Esophagus muscularis mucosa (tissue), 4 donors: Measurements from ENCODE around the gene ACSM2B. TPM values are rescaled to one million over a fixed set of nuclear protein-coding genes. Genes with fewer than 3 reads are reported as not detected.
"Not testable (repeated sequence)": the region's sequence is repeated elsewhere in the genome, so short reads cannot be mapped to it uniquely, and the experiment has no call there.

Source experiments
- DNase-seq: peaks from one replicate; pipeline ENCODE4 v3.0.0-alpha.2; 2017; ENCODE audit errors: extremely low spot score
- H3K27ac ChIP-seq, 4 donors: fragments of 200-600 bp; sonication (generic); replicated peaks in 1 of 4; 1 replicate in 3 of 4; 2 replicates in 1 of 4; pipeline ENCODE4 v1.5.1; 2016 to 2019; ENCODE audit warnings: mild to moderate bottlenecking in 1 of 4
- H3K27me3 ChIP-seq, 4 donors: fragments of 200-600 bp; sonication (generic); one replicate each; pipeline versions ENCODE4 v1.5.1 to v1.6.0; 2016 to 2019
- H3K36me3 ChIP-seq, 4 donors: fragments of 200-600 bp; sonication (generic); one replicate each; pipeline ENCODE4 v1.5.1; 2016 to 2019
- H3K4me1 ChIP-seq, 4 donors: fragments of 200-600 bp; sonication (generic); one replicate each; pipeline ENCODE4 v1.5.1; 2016 to 2019
- H3K4me3 ChIP-seq, 4 donors: fragments of 200-600 bp; sonication (generic); 1 replicate in 2 of 4; 2 replicates in 2 of 4; pipeline ENCODE4 v1.5.1; 2016 to 2019; ENCODE audit warnings: mild to moderate bottlenecking in 4 of 4, moderate library complexity in 1 of 4
- H3K9me3 ChIP-seq, 4 donors: fragments of 200-600 bp; sonication (generic); 1 replicate in 3 of 4; 2 replicates in 1 of 4; pipeline ENCODE4 v1.5.1; 2016 to 2019
- EP300 ChIP-seq: sonication (generic); formaldehyde crosslinking; IDR thresholded peaks from one replicate; pipeline ENCODE4 v1.6.1; 2017; ENCODE audit warnings: antibody characterized with exemption
- POLR2A ChIP-seq: fragments of 450-650 bp; IDR thresholded peaks from one replicate; pipeline ENCODE4 v1.6.1; 2017; ENCODE audit warnings: antibody characterized with exemption, moderate library complexity, mild to moderate bottlenecking, low read depth
- POLR2AphosphoS5 ChIP-seq, 2 donors: sonication (generic); formaldehyde crosslinking; IDR thresholded peaks; one replicate each; pipeline ENCODE4 v1.6.1; 2017; ENCODE audit warnings: antibody characterized with exemption in 2 of 2
- WGBS: methylation state at CpG from one replicate; pipeline ENCODE4 v1.1.5; 2018; 5-methylcytosine and 5-hydroxymethylcytosine counted together
- intact Hi-C: fragments of 100-400 bp; cut with DNase I; formaldehyde crosslinking; loops from one replicate; pipeline ENCODE4 v1.15.1; 2023
- total RNA-seq, 4 donors: library from RNA; depleted of rRNA; stranded (reverse); fragments of >200 nt; gene quantifications; one replicate each; pipeline versions ENCODE4 v1.1.0 to v1.2.1, GENCODE V29; 2016
- TF ChIP-seq, protein P1 (sequence below), 3 experiments: fragments of 200-600 bp in 2 of 3; fragments of 450-650 bp in 1 of 3; sonication (generic) in 2 of 3; IDR thresholded peaks; one replicate each; pipeline ENCODE4 v1.5.1; 2017 to 2019; ENCODE audit warnings: antibody characterized with exemption in 3 of 3, mild to moderate bottlenecking in 2 of 3, moderate library complexity in 1 of 3

ACSM2B gene
- total RNA-seq, 4 donors from 2014 or later = not detected

DNA sequence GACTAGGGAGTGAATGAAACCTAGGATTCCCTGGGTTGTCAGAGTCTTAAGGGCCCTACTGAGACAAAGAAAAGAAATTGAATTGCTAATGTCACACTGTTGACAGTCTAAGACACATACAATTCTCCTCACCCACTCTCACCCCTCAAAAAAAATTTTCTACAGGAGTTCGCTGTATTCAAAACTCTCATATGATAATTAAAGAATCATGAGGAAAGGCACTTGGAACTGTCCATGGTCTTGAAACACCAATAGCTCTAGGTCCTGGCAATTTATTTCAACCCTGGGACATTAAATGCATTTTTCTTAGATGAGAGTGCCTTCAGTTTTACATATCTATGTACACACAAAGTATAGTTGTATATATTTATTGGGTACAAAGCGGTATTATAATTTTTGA lies 20.5 kb downstream of the ACSM2B start:
- H3K4me1 ChIP-seq, H3K4me3 ChIP-seq, H3K36me3 ChIP-seq, H3K9me3 ChIP-seq, H3K27me3 ChIP-seq, DNase-seq, H3K27ac ChIP-seq, intact Hi-C loops: not testable (repeated sequence)
- WGBS = 44% methylated on average over 2 of the region's 2 CpGs

DNA sequence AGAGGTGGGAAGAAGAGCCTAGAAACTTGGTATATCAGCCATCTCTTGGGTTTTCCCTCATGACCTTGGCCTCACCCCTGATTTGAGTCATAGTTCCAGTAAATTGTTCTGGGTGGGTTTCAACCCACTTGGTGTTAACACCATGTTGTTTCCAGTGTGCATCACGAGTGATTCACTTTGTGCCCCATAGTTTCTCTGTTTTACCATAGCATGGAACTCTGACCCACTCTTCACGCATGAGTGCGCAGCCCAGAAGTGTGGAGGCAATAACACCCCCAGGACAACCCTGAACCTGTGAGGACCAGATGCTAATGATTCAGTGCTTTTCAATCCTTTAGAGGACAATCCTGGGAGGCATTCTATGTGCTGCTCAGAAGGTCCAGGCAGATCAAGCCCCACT lies 21.5 kb downstream of the ACSM2B start:
- H3K27me3 ChIP-seq, H3K9me3 ChIP-seq, H3K36me3 ChIP-seq, intact Hi-C loops, H3K27ac ChIP-seq, H3K4me3 ChIP-seq, DNase-seq, H3K4me1 ChIP-seq: not testable (repeated sequence)
- 74% methylated on average over 3 of the region's 3 CpGs for WGBS

DNA sequence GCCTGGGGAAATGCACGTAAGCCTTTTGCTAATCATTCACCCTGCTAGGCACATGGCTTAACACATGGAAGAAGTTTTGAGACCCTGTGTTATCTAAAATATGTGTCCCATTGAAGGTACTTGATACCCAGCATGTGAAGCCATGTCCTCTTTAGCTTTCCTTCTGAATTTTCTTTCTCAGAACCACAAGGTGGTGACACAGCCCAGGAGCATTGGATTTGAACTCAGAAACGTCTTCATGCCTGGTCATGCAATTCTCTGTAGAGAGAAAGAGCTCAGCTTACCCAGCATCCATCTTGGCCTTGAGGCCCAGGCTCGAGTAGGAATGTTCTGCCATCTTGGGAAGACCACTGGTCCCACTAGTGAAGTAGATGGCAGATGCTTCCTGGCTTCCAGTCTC lies 22.7 kb downstream of the ACSM2B start:
- TF ChIP-seq, protein P1, sequence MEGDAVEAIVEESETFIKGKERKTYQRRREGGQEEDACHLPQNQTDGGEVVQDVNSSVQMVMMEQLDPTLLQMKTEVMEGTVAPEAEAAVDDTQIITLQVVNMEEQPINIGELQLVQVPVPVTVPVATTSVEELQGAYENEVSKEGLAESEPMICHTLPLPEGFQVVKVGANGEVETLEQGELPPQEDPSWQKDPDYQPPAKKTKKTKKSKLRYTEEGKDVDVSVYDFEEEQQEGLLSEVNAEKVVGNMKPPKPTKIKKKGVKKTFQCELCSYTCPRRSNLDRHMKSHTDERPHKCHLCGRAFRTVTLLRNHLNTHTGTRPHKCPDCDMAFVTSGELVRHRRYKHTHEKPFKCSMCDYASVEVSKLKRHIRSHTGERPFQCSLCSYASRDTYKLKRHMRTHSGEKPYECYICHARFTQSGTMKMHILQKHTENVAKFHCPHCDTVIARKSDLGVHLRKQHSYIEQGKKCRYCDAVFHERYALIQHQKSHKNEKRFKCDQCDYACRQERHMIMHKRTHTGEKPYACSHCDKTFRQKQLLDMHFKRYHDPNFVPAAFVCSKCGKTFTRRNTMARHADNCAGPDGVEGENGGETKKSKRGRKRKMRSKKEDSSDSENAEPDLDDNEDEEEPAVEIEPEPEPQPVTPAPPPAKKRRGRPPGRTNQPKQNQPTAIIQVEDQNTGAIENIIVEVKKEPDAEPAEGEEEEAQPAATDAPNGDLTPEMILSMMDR (IDR thresholded peaks at IDR 0.05) = peak in 1 of 3 experiments; percentile 17

DNA sequence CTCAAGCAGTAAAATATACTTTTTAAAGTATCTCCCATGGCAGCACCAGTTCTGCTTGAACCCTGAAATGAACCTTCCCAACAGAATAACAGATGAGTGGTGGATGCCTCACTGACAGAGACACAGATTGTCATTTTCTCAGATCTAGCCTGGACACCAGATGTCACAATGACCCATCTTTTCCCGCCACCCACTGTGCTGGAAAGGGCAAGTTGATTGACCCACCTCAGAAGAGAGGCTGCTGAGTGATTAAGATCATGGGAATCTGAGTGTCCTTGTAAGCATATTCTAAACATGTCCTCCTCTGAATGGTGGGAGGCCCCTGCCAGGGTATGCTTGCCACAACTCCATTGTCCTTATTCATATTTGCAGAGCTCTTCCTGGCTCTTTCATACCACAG lies 29.2 kb downstream of the ACSM2B start:
- H3K27me3 ChIP-seq = not testable (repeated sequence)
- 70% methylated on average over 1 of the region's 1 CpG for WGBS

More for the DNA sequence above, 22.7 kb downstream of the ACSM2B start:
- H3K4me3 ChIP-seq, H3K36me3 ChIP-seq, intact Hi-C loops, H3K27ac ChIP-seq, H3K27me3 ChIP-seq, H3K4me1 ChIP-seq, H3K9me3 ChIP-seq, DNase-seq: not testable (repeated sequence)
- WGBS = 30% methylated on average over 3 of the region's 3 CpGs

DNA sequence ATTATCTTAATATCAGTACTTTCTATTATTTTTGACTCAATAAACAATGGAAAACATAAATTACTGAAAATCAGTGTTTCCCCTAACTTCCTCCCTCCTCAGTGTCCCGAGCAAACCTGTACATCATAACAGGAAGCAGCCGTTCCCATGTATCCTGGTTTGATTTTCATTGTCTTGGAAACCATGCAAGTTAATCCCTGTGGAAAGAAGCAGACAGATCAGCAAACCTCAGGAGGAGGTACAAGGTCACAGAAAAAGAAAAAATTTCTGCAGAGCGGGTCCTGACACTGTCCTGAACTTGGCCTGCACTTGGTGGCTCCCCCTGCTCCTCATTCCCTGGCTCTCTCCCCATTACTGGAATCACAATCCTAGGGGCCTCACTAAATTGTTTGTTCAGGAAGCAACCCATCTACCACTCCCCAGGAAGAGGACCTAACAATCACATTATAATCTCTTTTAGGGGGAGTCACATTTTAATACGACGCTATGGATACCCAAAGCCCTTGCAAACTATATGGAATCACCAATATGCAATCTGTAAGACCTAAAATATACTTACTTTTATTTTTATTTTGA lies 29.8 kb downstream of the ACSM2B start:
- peak; percentile 57 for DNase-seq
- intact Hi-C loops, H3K27me3 ChIP-seq, H3K4me1 ChIP-seq, H3K36me3 ChIP-seq, H3K27ac ChIP-seq, H3K4me3 ChIP-seq, H3K9me3 ChIP-seq: not testable (repeated sequence)
- 53% methylated on average over 5 of the region's 5 CpGs for WGBS

More for the DNA sequence above, 29.2 kb downstream of the ACSM2B start:
- H3K27ac ChIP-seq, intact Hi-C loops, H3K4me3 ChIP-seq, H3K4me1 ChIP-seq, H3K36me3 ChIP-seq, H3K9me3 ChIP-seq: not testable (repeated sequence)
- DNase-seq = peak; percentile 60

DNA sequence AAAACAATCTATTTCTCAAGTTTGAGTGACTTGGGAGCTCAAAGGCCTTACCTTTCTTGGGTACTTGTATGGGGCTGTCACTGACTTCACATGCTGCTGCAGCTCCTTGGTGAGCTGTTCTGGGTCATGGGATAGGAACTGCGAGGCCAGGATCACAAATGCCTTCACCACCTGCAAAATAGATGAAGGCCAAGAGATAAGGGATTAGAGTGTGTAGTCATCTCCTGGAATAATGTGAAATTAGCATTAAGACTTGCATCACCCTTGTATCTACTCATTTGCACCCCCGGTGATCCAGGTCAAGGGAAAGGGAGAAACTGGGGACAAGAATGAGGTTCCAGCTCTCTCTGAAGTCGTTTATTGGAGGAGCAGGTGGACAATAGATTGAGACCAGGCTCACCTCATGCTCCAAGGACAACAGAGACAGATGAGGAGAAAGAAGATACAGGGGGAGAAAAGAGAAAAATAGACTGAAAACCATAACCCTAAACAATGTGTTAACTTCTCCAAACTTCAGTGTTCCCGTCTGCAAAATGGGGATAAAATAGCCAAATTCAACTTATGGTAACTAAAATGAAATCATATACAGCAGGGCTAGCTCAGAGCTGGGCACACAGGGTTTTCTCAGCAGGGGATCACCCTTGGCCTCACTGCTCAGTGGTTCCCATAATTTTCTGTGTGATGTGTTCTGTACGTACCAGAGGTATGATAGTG lies 35.4 kb downstream of the ACSM2B start:
- H3K36me3 ChIP-seq, H3K4me1 ChIP-seq, H3K4me3 ChIP-seq, intact Hi-C loops, H3K27me3 ChIP-seq, H3K27ac ChIP-seq, H3K9me3 ChIP-seq: not testable (repeated sequence)
- 79% methylated on average over 5 of the region's 5 CpGs for WGBS
- peak; percentile 50 for DNase-seq

DNA sequence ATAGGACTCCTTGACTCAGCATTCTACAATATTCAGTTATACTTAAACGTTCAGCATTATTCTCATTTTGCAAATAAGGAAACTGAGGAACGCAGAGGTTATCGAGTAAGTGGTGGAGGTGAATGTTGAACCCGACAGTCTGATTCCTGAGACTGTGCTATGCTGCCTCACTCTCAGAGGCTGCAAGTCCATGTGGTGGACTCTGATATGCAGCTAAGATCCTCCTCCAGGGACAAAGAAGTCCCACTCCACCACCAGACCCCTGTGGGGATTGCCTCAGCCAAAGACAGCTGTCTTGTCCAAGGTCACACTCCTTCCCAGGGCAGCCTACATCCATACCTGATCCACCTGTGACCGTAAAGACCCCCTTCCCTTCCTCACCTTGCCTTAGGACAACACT lies 37.5 kb downstream of the ACSM2B start:
- Histone ChIP-seq H3K4me3 (no peak overlapping the region), H3K27ac (no peak overlapping the region), H3K36me3 (no peaks in the 10 kb centered on the region), H3K27me3 (no peaks in the 10 kb centered on the region), H3K9me3 (no peaks in the 10 kb centered on the region), H3K4me1 (no peaks in the 10 kb centered on the region)
- TF ChIP-seq POLR2AphosphoS5 (IDR thresholded peaks at IDR 0.05) (no peak), POLR2A (no peak), EP300 (no peak)
- TF ChIP-seq, protein P1 (IDR thresholded peaks at IDR 0.05) = no peak
- WGBS = 68% methylated on average over 5 of the region's 5 CpGs
- DNase-seq = peak; percentile 57
- intact Hi-C loops = no loop called here
